Inflammatory macrophage (primary cell): ENCODE results near the gene SIRT2.
A peak's percentile ranks its signal among the peaks of the same experiment; 100 is the strongest.
"Not testable (repeated sequence)": the region's sequence is repeated elsewhere in the genome, so short reads cannot be mapped to it uniquely, and the experiment has no call there.

Experiments used
- DNase-seq, 2 donors: peaks; one replicate each; pipeline ENCODE4 v3.0.0-alpha.2; 2020 to 2022
- total RNA-seq, 18 experiments: gene quantifications; one replicate each; lab custom pipeline; 2026; ENCODE audit warnings: mixed read lengths in 6 of 18, inconsistent platforms in 2 of 18; lab: John Stamatoyannopoulos, UW

The SIRT2 gene
- 39.5 to 89.7 (median 62.3) reads per million in 18 experiments for total RNA-seq

- peak; percentile 100 for DNase-seq
These were observed at the start of gene SIRT2, which contains the start of gene NFKBIB for GRCh38 chr19:38899447-38900201. SIRT2 (minus strand) TSS chr19:38899618; CDS start chr19:38899521, 97 bp downstream. NFKBIB (plus strand) TSS chr19:38899969; CDS start chr19:38900033, 64 bp downstream.

DNA sequence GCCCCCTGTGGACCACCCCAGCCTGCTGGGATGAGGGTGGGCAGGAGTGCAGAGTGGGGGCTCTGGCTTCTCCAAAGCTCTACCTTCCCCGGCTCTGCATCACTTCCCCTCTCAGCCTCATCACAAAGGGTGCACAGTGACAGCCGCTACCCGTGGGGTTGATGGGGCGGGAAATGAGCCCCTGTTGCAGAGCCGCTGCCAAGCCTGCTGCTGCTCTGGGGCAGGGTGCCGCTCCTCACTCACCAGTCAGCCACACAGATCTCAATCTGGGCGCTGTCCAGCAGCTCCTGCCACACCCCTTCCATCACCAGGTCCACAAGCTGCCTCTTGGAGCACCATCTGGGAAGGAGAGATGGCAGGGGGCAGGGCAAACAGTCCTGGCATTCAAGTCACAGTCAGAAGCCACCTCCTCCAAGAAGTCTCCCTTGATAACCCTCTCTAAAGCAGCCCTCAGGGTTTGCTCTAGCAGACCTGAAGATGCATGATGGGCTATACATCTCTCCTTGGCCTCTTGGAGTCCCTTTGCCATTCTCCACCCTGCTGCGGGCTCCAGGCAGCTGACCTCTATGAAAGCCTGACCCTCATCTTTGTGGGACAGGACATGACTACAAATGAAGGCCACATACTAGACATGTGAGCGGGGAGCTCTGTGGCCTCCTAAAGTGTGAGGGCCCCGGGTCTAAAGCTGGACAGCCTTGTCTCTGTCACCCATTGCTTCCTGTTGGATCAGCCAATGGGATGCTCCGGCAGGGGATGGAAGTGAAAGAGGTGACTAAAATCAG is 47.0 kb upstream of the SIRT2 start:
- no peak for DNase-seq

GRCh38 chr19:38945562-38946228 is 46.3 kb upstream of the SIRT2 start:
- DNase-seq: no peak

- no peak for DNase-seq
These were observed 45.6 kb upstream of the SIRT2 start for GRCh38 chr19:38944981-38945506.

GRCh38 chr19:38942471-38943181 is 43.2 kb upstream of the SIRT2 start:
- DNase-seq: no peak

GRCh38 chr19:38941979-38942378 is 42.6 kb upstream of the SIRT2 start:
- no peak for DNase-seq

- DNase-seq: not testable (repeated sequence)
These were observed 42.0 kb upstream of the SIRT2 start for GRCh38 chr19:38941466-38941865.

DNA sequence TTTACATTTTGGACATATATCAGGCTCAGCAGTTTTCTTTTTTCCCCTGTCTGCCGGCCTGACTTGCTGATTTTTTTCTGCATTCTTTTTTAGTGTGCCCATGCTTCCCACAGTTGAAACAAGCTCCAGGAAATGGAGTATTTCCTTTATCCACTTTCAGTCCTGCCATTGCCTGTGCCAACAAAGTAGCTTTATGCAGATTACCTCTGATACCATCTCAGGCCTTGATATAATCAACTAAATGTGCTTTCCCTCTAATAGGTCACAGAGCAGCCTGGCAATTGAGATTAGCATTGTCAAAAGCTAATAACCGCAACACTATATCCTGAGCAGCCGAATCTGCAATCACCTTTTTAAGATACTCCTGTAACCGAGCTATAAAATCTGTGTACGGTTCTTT is 40.5 kb upstream of the SIRT2 start:
- no peak for DNase-seq

- no peak for DNase-seq
These were observed 34.1 kb upstream of the SIRT2 start for GRCh38 chr19:38933544-38933943.

DNA sequence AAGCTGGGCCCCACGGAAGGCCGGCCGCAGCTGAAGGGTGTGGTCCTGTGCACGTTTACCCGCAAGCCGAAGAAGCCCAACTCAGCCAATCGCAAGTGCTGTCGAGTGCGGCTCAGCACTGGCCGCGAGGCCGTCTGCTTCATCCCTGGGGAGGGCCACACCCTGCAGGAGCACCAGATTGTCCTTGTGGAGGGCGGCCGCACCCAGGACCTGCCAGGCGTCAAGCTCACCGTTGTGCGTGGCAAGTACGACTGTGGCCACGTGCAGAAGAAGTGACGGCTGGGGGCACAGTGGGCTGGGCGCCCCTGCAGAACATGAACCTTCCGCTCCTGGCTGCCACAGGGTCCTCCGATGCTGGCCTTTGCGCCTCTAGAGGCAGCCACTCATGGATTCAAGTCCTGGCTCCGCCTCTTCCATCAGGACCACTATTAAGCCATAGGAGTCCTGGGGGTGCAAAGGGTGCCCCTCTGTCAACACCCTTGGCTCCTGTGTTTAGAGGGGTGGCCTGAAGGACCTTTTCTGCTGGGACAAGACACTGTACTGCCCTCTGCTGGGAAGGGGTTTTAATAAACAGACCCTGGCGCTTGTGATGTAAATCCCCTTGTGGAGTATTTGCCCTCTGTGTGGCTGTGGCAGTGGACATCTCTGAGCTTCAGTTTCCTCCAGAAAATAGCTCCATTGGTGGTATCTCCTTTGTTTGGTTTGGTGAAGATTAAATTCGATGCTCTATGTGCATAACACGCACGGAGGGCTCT is 33.2 kb upstream of the SIRT2 start:
- DNase-seq: peak; percentile 45 to 50

DNA sequence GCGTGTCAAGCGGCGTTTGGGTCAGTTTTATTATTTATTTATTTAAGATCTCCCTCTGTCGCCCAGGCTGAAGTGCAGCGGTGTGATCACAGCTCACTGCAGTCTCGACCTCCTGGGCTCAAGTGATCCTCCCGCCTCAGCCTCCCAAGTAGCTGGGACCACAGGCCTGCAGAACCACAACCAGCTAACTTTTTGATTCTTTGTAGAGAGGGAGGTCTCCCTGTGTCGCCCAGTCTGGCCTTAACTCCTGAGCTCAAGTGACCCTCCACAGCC is 32.0 kb upstream of the SIRT2 start:
- no peak for DNase-seq

- peak; percentile 100 for DNase-seq
These were observed 31.5 kb upstream of the SIRT2 start, which contains the start of gene MRPS12 for GRCh38 chr19:38930776-38931520. MRPS12 (plus strand) TSS chr19:38930944; CDS start chr19:38931295, 351 bp downstream.

- DNase-seq: peak; percentile 93 to 95
These were observed 30.7 kb upstream of the SIRT2 start, which contains the start of gene SARS2 for GRCh38 chr19:38929929-38930775. SARS2 (minus strand) TSS chr19:38930763; CDS start chr19:38930736, 27 bp downstream.

- no peak for DNase-seq
These were observed 29.1 kb upstream of the SIRT2 start for GRCh38 chr19:38928391-38929001.

- DNase-seq: no peak
These were observed 25.0 kb upstream of the SIRT2 start for GRCh38 chr19:38924388-38924787.

GRCh38 chr19:38922482-38922881 is 23.1 kb upstream of the SIRT2 start:
- no peak for DNase-seq

DNA sequence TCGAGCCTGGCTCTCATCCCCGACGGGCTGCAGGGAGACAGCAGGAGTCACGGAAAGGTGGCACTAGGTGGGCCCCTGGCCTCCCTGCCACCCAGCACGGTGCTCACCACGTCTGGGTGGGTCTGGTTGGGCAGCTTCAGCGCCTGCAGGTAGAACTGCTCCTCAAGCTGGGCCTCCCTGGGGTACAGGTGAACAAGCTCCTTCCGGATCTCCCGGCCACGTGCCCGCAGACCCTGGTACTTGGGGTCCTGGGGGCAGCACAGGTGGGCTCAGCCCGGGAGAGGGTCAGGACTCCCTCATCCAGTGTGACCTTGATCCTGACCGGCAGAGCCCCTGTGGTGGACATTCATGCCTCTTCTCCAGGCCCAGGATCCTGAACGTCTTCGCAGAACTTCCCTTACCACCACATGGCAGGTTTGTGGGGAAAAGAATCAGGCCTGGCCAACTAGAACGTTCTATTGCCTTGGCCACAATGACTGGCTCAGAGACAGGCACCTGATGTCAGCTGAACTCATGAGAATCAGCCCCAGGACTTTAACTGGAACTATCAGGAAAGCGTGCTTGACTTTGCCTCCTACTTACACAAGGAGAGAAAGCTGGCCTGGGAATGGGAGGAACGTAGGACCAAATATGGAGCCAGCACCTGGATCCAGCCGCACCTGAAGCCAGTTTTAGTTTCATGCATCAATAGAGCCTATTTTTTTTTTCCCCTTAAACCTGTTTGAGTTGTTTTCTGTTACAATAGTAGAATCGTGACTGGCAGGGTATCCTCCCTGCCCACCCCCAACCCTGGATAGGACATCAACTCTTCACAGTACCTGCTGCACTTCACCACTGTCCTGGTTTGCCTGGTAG is 22.2 kb upstream of the SIRT2 start:
- no peak for DNase-seq
